T47D (cell line): ENCODE measurements around the gene MCEMP1.

Experiments
- DNase-seq, 2 experiments: peaks; one replicate each; pipeline versions ENCODE4 v3.0.0 to v3.0.0-alpha.2; 2011 to 2012; ENCODE audit warnings: low read depth in 1 of 2, low spot score in 1 of 2
- JUND ChIP-seq: IDR thresholded peaks from 2 replicates; pipeline ENCODE4 v1.6.1; 2012; ENCODE audit warnings: low read depth
- in situ Hi-C: cut with HindIII; loops from 2 replicates; pipeline ENCODE4 v1.10.0; 2016; ENCODE audit warnings: low sequenced_read_pairs, low pct_unique_long_range_greater_than_20kb

The MCEMP1 gene

DNA sequence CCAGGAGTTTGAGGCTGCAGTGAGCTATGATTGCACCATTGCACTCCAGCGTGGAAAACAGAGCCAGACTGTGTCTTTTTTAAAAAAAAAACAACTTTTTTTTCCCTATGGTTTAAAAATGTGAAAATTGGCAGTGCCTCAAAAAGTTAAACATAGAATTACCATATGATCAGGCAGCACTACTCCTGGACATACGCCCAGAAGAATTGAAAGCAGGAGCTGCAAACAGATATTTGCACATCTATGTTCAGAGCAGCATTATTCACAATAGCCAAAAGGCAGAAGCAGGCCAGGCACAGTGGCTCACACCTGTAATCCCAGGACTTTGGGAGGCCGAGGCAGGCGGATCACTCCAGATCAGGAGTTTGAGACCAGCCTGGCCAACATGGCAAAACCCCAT lies 11.8 kb upstream of the MCEMP1 start:
- in situ Hi-C loops = no loop called here
- no peak for TF ChIP-seq JUND
- no peak for DNase-seq

DNA sequence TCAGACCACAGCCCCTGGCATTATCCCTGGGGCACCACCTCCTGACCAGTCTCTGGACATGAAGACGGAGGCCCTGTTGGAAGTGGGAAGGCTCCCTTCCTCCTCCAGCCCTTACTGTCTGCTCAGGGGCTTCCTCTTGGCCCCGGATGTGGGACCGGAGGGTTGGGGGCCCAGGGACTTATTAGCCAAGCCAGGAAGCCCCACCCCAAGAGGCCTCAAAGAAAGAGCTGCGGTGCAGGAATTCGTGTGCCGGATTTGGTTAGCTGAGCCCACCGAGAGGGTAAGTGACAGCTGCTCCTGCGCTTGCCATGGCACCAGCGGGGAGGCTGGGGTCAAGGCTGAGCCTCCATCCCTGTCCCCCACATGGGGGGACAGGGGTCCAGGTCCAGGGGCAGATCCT lies 8.0 kb upstream of the MCEMP1 start, which contains the start of gene RETN:
RETN (plus strand) TSS at position 208 of the 400 bp plus-strand sequence. CDS start 278 bp downstream, outside the sequence.
- no peak for DNase-seq
- in situ Hi-C loops = no loop called here
- no peak for TF ChIP-seq JUND

DNA sequence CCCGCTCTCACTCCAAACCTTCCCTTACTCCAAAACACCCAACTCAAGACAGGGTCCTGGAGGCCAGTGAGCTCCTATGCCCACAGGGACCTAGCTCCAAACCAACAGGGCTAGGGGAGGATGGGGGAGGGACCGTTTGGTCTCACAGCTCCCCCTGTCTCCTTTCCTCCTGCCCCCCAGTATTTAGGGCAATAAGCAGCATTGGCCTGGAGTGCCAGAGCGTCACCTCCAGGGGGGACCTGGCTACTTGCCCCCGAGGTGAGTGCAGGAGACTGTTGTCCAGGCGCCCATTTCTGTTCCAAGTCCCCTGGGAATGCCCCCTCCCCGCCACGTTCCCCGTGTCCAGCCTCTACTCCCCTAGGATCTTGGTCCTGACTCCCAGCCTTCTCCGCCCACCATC lies 7.2 kb upstream of the MCEMP1 start:
- no peak for DNase-seq
- no peak for TF ChIP-seq JUND
- in situ Hi-C loops = no loop called here

DNA sequence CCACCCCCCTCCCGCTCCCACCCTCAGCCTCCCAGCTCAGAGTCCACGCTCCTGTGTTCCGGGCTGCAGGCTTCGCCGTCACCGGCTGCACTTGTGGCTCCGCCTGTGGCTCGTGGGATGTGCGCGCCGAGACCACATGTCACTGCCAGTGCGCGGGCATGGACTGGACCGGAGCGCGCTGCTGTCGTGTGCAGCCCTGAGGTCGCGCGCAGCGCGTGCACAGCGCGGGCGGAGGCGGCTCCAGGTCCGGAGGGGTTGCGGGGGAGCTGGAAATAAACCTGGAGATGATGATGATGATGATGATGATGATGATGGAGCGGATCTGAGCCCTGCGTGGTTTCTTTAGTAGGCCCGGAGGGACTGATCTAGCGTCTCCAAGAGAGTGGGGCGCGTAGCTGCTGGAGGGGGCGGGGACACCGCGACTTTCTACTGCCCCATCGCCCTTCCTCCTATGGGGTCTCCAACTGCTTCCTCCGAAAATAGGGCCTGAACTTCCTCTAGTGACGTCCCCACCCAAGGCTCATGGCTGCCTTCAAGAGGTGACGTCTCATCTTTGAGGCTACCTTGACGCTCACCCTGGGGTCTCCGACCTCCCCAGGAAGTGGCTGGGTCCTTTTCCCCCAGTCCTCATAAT lies 6.6 kb upstream of the MCEMP1 start:
- DNase-seq = no peak
- in situ Hi-C loops = no loop called here
- no peak for TF ChIP-seq JUND

DNA sequence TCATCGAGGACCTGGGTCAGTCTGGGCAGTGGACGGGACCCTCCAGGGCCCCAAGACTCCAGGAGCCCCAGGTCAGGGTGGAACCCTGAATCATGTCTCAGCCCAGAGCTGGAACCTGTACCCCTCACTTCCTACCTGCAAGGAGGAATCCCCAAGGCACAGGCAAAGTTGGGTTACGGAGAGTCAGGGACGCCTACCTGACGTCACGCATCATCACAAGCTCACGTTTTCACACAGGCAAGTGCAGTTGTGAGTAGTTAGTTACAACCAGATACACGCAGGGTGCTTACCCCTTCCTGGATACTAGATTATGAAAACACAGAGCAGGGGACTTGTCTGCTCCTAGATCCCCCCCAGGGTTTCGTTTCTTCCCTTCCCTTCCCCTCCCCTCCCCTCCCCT lies 6.1 kb upstream of the MCEMP1 start:
- in situ Hi-C loops = no loop called here
- no peak for DNase-seq
- no peak for TF ChIP-seq JUND

DNA sequence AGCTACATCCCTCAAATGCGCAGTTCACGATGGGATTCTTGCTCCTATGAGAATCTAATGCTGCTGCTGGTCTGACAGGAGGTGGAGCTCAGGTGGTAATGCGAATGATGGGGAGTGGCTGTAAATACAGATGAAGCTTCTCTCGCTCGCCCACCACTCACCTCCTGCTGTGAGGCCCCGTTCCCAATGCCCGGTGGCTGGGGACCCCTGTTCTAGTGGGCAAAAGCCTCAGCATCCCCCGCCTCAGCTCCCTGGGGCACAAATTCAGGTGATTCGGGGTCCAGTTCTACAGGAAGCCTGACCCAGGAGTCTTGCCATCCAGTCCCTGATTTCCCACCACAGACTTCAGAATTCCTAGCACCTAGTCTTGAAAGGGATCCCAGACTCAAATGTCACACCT lies 4.4 kb upstream of the MCEMP1 start:
- in situ Hi-C loops = no loop called here
- DNase-seq = no peak
- no peak for TF ChIP-seq JUND

DNA sequence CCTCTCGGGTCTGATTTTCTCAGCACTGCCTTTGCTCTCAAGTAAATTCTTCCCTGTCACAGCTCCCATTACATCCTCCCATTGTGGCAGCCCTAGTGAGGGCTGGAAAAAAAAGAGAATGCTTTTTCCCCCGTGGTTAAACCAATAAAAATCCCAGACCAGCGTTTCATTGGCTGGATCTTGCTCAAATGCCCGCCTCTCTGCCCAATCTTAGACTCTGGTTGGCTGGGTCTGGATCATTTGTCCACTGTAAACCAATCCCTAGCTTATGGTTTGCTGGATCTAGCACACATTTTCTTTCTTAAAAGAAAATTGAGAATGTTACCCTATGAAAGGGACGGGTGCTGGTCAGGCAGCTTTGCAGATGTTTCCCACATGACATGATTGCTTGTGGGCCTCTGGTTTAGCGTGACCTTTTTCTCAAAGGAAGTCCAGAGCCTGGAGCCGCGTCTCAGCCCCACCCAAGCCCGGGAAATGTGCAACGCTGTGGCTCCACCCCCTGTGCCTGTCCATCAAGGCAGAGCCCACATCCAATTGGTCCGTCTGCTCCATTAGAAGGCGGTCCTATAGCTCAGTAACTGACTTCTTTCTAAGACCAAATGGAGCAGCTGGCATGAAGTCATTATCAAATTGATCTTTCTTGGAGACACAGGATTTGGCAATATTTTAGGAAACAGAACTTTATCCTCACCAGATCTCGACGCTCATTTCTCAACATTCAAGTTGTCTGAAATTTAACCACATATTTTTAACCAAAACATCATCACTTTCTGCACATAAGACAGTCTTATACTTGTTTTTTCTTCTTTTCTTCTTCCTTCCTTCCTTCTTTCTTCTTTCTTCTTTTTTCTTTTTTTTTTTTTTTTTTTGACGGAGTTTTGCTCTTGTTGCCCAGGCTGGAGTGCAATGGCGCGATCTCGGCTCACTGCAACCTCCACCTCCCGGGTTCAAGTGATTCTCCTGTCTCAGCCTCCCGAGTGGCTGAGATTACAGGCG lies 2.6 kb upstream of the MCEMP1 start:
- peak in 1 of 2 experiments; percentile 82 for DNase-seq
- TF ChIP-seq JUND = no peak
- in situ Hi-C loops = no loop called here

DNA sequence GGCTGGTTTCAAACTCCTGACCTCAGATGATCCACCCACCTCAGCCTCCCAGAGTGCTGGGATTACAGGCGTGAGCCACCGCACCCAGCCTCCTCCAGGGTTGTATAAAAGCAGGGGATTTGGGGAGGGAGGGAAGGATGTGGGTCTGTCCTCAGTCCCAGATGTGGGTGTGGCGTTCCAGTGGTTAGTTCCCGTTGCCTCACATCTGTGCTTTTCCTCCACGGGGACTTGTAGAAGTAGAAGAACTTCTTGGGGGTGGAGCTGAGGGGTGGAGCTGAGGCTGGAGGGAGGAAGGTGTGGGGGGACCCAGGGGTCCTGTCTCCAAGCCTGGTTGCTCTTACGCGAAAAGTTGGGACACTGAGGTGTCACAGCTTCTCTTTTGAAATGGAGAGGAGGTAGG lies 514 bp upstream of the MCEMP1 start:
- DNase-seq = no peak
- in situ Hi-C loops = no loop called here
- no peak for TF ChIP-seq JUND

DNA sequence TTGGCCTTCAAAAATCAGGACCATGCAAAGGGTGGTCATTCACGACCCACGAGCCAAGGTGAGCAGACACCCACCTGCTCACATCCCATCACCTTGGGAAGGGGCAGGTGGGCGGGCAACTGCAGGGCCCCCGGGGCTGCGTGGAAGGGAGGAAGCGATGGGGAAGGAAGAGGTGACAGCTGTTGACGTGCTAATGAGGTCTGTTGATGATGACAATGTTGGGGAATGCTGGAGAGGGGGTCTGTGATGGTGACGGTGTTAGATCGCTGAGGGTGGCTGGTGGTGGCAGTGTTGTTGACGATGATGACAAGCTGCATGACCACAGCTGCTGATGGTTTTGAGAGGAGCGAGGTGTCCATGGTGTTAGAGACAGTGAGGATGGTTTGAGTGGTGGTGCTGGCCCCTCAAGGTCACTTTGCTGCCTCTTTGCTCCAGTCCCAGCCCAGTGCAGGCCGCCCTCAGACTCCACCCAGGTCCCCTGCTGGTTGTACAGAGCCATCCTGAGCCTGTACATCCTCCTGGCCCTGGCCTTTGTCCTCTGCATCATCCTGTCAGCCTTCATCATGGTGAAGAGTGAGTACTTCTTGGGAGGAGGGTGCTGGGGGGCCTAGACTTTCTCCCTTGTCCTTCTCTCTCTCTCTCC lies 900 bp downstream of the MCEMP1 start:
- DNase-seq = no peak
- in situ Hi-C loops = no loop called here
- no peak for TF ChIP-seq JUND

DNA sequence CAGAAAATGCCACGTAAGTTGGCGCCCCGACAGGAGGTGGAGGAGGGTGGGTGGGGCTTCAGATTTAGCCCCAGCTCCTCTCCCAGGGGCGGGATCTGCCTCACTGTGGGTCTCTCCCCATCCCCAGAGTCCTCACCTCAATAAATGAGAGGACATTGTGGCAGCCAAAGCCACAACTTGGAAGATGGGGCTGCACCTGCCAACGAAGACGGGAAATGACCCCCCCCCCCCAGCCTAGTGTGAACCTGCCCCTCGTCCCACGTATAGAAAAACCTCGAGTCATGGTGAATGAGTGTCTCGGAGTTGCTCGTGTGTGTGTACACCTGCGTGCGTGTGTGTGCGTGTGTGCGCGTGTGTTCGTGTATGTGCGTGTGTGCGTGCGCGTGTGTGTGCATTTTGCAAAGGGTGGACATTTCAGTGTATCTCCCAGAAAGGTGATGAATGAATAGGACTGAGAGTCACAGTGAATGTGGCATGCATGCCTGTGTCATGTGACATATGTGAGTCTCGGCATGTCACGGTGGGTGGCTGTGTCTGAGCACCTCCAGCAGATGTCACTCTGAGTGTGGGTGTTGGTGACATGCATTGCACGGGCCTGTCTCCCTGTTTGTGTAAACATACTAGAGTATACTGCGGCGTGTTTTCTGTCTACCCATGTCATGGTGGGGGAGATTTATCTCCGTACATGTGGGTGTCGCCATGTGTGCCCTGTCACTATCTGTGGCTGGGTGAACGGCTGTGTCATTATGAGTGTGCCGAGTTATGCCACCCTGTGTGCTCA lies 2.3 kb downstream of the MCEMP1 start:
- in situ Hi-C loops = no loop called here
- DNase-seq = peak; percentile 51 to 72
- no peak for TF ChIP-seq JUND

DNA sequence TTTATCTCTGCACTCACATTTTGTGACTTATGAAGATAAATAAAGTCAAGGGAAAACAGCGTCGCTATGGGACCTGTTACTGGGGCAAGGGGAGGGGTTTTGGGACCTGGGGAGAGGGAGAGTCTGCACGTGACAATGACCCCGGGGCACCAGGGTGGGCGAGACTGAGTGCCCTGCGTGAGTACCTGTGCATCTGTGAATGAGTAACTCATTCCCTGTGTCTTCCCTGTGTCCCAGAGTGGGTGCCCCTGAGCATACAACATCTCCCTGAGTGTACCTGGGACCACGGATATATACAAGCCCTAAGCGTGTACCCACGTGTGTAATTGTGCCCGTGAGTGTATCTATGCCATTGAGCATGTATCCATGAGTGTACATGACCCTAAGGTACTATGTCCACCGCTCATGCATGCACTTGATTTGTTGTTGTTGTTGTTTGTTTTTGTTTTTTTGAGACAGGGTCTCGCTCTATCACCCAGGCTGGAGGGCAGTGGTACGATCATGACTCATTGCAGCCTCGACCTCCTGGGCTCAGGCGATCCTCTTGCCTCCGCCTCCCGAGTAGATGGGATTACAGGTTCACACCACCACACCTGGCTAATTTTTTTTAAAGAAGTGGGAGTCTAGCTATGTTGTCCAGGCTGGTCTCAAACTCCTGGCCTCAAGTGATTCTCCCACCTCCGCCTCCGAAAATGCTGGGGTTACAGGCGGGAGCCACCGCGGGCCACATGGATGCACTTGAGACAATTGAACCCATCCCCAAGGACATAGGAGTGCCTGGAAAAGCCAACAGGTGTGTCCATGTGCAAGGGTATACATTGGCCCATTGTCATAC lies 3.1 kb downstream of the MCEMP1 start:
- in situ Hi-C loops = no loop called here
- TF ChIP-seq JUND = no peak
- no peak for DNase-seq
